HG03045 (cell line): ENCODE data around the gene GPR34.
A peak's percentile ranks its signal among the peaks of the same experiment; 100 is the strongest.

Experiments used
- ATAC-seq: cut with Tn5 transposase; IDR thresholded peaks from one replicate; pipeline ENCODE4 v1.9.1; 2021; ENCODE audit warnings: mild to moderate bottlenecking, moderate library complexity; ENCODE audit not compliant: unreplicated experiment

The GPR34 gene

GRCh38 chrX:41732260-41732659, 43.5 kb downstream of the GPR34 start:
- no peak for ATAC-seq

GRCh38 chrX:41733939-41734338, 45.2 kb downstream of the GPR34 start:
- ATAC-seq: peak; percentile 97

- ATAC-seq: no peak
Measured at GRCh38 chrX:41734530-41734929, 45.8 kb downstream of the GPR34 start.

GRCh38 chrX:41737065-41737464, 48.3 kb downstream of the GPR34 start:
- ATAC-seq: no peak

- no peak for ATAC-seq
Measured at GRCh38 chrX:41739871-41740270, 51.1 kb downstream of the GPR34 start.
